ENCODE data around the gene ANKUB1. TPM values are rescaled to one million over a fixed set of nuclear protein-coding genes. Genes with fewer than 3 reads are reported as not detected.
"Not testable (repeated sequence)": the region's sequence is repeated elsewhere in the genome, so short reads cannot be mapped to it uniquely, and the experiment has no call there.

The ANKUB1 gene, protein sequence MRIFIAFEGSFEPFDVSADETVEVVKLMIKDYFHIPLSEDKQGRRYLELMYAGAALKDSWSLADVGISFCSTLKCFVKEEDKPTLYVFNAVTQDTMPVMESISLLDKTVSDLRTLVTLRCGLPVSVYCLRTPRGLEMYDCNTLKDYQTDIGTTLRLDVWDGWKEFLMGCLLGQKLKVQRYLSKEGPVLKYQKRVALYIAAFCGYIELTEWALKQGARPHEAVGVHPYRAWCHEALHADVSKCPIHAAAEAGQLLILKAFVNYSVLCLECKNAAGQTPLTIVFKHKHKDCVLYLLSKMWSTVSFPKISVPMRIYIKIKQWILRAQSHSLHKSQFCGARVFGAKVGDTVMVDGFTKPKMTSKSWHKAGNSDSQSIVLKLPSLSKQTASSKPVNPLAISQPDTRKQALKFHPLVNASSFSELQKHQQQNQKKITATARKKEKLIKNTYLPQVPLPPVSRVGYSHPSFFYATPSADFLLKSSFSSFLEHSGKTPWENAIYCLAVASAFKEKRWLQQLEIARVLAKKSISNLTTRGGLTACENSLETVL
- not detected for total RNA-seq

DNA sequence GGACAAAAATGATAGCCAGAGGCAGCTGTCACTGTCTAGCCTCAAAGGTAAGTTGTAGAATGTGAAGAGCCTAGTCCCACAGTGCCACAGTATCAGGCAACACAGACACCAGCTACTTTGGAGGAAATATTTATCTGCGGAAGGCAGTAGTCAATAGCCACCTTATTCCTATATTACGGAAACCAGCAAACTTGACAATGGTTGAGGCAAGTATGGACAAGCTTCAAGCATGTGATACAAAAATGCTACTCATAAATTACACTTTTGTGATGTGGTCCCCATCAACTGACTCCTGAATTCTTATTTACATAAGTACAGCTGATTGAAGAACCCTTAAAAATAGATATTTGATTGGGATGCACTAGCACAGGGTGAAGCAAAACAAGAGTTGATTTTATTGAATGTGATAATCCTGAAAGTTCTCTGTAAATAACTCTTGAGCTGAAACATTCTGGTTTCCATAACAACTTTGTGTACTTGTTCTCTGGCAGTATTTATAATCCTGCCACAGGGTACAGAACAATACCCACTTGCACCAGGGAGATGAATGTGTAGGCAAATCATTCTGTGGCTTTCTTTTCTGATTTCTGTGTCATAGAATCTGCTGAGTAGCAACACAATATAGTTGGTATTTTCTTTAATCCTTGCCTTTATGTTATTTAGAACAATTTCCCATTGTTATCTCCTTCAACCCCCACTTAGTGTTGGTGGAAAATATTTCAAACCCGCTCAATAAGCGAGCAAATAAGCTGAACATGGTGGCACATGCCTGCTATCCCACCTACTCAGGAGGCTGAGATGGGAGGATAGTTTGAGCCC lies at the start of gene ANKUB1:
Gene ANKUB1, minus strand, starts transcription at position 103 of the 819 bp plus-strand sequence. CDS start 188 bp downstream, outside the sequence.
- no peaks in the 10 kb centered on the region for H3K9me3 Mint-ChIP-seq (ENCODE audit: low read depth)
- ChIA-PET CTCF (interaction anchor here (0.7 to 2.4 kb wide), 2 partner anchors 18 to 27 kb away, joined by 3 to 7 read pairs; no protein-coding TSS in a partner anchor), POLR2A (no interaction called here)
- ATAC-seq (no peak), DNase-seq (no peak)
- intact Hi-C loops (cut with DNase I, micrococcal nuclease), result no loop called here
- no peaks in the 10 kb centered on the region for H3K4me1 Mint-ChIP-seq
- H3K36me3 Mint-ChIP-seq (ENCODE audit: low read depth), result no peaks in the 10 kb centered on the region
- no peak within 1 kb of the TSS for H3K27ac Mint-ChIP-seq
- no peak within 1 kb of the TSS for H3K4me3 Mint-ChIP-seq
- H3K27me3 Mint-ChIP-seq, result peaks cover 13% of the 10 kb centered on the region

DNA sequence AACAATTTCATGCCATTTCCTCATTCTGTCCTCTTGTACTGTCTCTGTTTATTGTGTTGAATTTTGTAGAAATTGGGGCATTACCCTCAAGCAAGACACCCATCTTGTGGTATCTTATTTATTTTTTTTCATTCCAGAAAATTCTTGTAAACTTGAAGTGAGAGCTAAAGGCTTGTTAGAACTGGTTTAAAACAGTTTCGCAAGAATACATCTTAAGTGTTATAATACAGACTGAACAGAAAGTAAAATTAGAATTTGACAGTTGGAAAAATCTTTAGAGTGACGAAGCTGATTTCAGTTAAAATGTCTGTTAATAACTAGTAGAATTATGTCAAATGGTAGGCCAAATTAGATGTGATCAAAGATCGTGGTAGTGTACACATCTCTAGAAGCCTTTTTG lies 47.5 kb upstream of the ANKUB1 start:
- H3K27me3 Mint-ChIP-seq, result no peaks in the 10 kb centered on the region
- ATAC-seq, result no peak

DNA sequence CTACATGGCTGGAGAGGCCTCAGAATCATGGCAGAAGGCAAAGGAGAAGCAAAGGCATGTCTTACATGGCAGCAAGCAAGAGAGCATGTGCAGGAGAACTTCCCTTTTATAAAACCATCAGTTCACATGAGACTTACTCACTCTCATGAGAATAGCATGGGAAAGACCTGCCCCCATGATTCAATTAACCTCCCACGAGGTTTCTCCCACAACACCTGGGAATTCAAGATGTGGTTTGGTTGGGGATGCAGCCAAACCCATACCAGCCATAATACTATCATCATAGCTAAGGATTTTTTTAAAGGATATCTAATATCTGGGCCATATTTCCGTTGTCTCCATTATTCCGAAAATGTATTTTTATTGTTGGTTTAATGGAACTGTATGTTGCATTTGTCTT lies 47.1 kb upstream of the ANKUB1 start:
- Mint-ChIP-seq H3K4me1 (peaks cover 25% of the 10 kb centered on the region), H3K36me3 (ENCODE audit: low read depth) (peaks cover 31% of the 10 kb centered on the region), H3K9me3 (ENCODE audit: low read depth) (peaks cover 22% of the 10 kb centered on the region)
- H3K27me3 Mint-ChIP-seq; H3K4me3 Mint-ChIP-seq; POLR2A ChIA-PET; ATAC-seq; H3K27ac Mint-ChIP-seq; DNase-seq; CTCF ChIA-PET; intact Hi-C loops (cut with DNase I, micrococcal nuclease): not testable (repeated sequence)

More for the DNA sequence above, 47.5 kb upstream of the ANKUB1 start:
- Mint-ChIP-seq H3K9me3 (ENCODE audit: low read depth) (peaks cover 18% of the 10 kb centered on the region), H3K4me3 (no peak overlapping the region), H3K27ac (no peak overlapping the region), H3K4me1 (peaks cover 27% of the 10 kb centered on the region), H3K36me3 (ENCODE audit: low read depth) (peaks cover 27% of the 10 kb centered on the region)
- POLR2A ChIA-PET, result no interaction called here
- no peak for DNase-seq
- intact Hi-C loops (cut with DNase I, micrococcal nuclease), result no loop called here
- CTCF ChIA-PET, result interaction anchor here (1.1 kb wide), 1 partner anchor 12 kb away, joined by 3 read pairs; no protein-coding TSS in a partner anchor

DNA sequence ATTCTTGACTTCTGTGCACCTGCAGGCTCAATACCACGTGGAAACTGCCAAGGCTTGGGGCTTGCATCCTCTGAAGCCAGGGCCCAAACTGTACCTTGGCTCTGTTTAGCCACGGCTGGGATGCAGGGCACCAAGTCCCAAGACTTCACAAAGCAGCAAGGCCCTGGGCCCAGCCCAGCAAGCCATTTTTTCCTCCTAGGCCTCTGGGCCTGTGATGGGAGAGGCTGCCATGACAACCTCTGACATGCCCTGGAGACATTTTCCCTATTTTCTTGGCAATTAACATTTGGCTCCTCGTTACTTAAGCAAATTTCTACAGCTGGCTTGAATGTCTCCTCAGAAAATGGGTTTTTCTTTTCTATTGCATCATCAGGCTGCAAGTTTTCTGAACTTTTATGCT lies 46.1 kb upstream of the ANKUB1 start:
- H3K9me3 Mint-ChIP-seq (ENCODE audit: low read depth), result peaks cover 26% of the 10 kb centered on the region
- DNase-seq; intact Hi-C loops (cut with DNase I, micrococcal nuclease); H3K27ac Mint-ChIP-seq; ATAC-seq; POLR2A ChIA-PET; CTCF ChIA-PET; H3K4me3 Mint-ChIP-seq; H3K27me3 Mint-ChIP-seq: not testable (repeated sequence)
- H3K4me1 Mint-ChIP-seq, result peaks cover 25% of the 10 kb centered on the region
- H3K36me3 Mint-ChIP-seq (ENCODE audit: low read depth), result peaks cover 31% of the 10 kb centered on the region

DNA sequence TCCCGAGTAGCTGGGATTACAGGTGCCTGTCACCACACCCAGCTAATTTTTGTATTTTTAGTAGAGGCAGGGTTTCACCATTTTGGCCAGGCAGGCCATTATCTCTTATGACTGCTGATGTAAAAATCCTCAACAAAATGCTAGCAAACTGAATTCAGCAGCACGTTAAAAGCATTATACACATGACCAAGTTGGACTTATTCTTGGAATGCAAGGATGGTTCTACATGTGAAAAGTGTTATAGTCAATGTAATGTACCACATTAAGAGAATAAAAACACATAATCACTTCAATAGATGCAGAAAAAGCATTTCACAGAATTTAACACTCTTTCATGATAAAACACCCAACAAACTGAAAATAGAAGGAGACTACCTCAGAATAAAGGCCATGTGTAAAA lies 40.9 kb upstream of the ANKUB1 start:
- Mint-ChIP-seq H3K4me1 (no peaks in the 10 kb centered on the region), H3K36me3 (ENCODE audit: low read depth) (peaks cover 50% of the 10 kb centered on the region), H3K27me3 (no peaks in the 10 kb centered on the region), H3K27ac (no peak overlapping the region), H3K9me3 (ENCODE audit: low read depth) (peaks cover 48% of the 10 kb centered on the region), H3K4me3 (no peak overlapping the region)
- intact Hi-C loops (cut with DNase I, micrococcal nuclease), result no loop called here
- no peak for DNase-seq
- POLR2A ChIA-PET, result no interaction called here
- CTCF ChIA-PET, result interaction anchor here (0.6 to 1.3 kb wide), 2 partner anchors 11 to 61 kb away, joined by 3 to 4 read pairs; no protein-coding TSS in a partner anchor
- ATAC-seq, result no peak

DNA sequence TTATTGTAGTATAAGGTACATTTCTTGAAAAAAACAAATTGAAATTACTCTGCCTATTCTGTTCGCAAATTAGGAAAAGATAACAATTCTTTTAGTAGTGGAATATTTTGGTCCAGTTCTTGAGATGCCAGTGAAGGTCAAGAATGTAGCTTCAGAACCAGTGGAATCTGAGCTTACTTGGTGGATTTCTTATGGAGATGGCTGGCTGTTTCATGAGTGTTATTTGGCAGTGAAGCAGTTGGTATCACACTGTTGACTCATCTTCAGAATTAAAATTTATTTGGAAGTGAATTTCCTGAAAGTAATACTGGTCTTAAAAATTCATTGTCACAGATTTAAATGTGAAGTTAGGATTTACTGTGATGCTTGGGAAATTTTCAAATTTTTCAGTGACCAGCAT lies 39.7 kb upstream of the ANKUB1 start:
- H3K36me3 Mint-ChIP-seq (ENCODE audit: low read depth), result peaks cover 39% of the 10 kb centered on the region
- no peak for DNase-seq
- CTCF ChIA-PET, result interaction anchor here (1.3 kb wide), 1 partner anchor 12 kb away, joined by 3 read pairs; no protein-coding TSS in a partner anchor
- peaks cover 40% of the 10 kb centered on the region for H3K9me3 Mint-ChIP-seq (ENCODE audit: low read depth)
- peaks cover 2% of the 10 kb centered on the region for H3K4me1 Mint-ChIP-seq
- intact Hi-C loops (cut with DNase I, micrococcal nuclease), result no loop called here
- no peaks in the 10 kb centered on the region for H3K27me3 Mint-ChIP-seq
- no peak overlapping the region for H3K4me3 Mint-ChIP-seq
- ATAC-seq, result no peak
- H3K27ac Mint-ChIP-seq, result no peak overlapping the region
- POLR2A ChIA-PET, result no interaction called here

DNA sequence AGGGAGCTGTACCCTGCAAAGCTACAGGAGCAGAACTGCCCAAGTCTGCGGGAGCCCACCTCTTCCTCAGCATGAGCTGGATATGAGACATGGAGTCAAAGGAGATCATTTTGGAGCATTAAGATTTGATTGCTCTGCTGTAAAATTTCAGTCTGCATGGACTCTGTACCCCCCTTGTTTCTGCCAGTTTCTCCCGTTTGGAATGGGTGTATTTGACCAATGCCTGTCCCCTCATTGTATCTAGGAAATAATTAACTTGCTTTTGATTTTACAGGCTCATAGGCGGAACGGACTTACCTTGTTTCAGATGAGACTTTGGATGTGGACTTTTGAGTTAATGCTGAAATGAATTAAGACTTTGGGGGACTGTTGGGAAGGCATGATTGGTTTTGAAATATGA lies 39.0 kb upstream of the ANKUB1 start:
- H3K27me3 Mint-ChIP-seq, result no peaks in the 10 kb centered on the region
- peaks cover 36% of the 10 kb centered on the region for H3K9me3 Mint-ChIP-seq (ENCODE audit: low read depth)

DNA sequence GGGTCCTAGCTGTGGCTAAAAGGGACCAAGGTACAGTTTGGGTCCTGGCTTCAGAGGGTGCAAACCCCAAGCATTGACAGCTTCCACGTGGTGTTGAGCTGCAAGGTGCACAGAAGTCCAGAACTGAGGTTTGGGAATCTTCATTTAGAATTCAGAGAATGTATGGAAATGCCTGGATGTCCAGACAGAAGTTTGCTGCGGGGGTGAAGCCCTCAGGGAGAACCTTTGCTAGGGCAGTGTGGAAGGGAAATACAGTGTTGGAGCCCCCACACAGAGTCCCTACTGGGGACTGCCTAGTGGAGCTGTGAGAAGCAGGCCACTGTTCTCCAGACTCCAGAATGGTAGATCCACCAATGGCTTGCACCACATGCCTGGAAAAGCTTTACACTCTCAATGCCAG lies 38.5 kb upstream of the ANKUB1 start:
- Mint-ChIP-seq H3K4me3 (no peak overlapping the region), H3K9me3 (ENCODE audit: low read depth) (peaks cover 34% of the 10 kb centered on the region), H3K27ac (no peak overlapping the region), H3K27me3 (no peaks in the 10 kb centered on the region), H3K36me3 (ENCODE audit: low read depth) (peaks cover 33% of the 10 kb centered on the region), H3K4me1 (peaks cover 5% of the 10 kb centered on the region)
- DNase-seq (no peak), ATAC-seq (no peak)
- intact Hi-C loops (cut with DNase I, micrococcal nuclease), result no loop called here
- POLR2A ChIA-PET, result no interaction called here
- CTCF ChIA-PET, result interaction anchor here (0.8 kb wide), 1 partner anchor 321 kb away, joined by 3 read pairs; no protein-coding TSS in a partner anchor

More for the DNA sequence above, 39.0 kb upstream of the ANKUB1 start:
- ATAC-seq (no peak), DNase-seq (no peak)
- CTCF ChIA-PET, result no interaction called here
- peaks cover 2% of the 10 kb centered on the region for H3K4me1 Mint-ChIP-seq
- H3K4me3 Mint-ChIP-seq, result no peak overlapping the region
- H3K27ac Mint-ChIP-seq, result no peak overlapping the region
- peaks cover 33% of the 10 kb centered on the region for H3K36me3 Mint-ChIP-seq (ENCODE audit: low read depth)
- POLR2A ChIA-PET, result no interaction called here
- intact Hi-C loops (cut with DNase I, micrococcal nuclease), result no loop called here

DNA sequence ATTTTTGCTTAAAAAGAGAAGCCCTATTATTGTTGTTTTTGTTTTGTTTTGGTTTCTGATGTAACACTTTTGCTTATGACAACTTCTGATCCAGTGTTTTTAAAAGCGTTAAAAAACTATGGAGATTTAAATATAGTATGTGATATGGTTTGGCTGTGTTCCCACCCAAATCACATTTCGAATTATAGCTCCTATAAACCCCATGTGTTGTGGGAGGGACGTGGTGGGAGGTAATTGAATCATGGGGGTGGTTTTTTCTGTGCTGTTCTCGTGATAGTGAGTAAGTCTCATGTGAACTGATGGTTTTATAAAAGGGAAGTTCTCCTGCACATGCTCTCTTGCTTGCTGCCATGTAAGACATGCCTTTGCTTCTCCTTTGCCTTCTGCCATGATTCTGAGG lies 37.3 kb upstream of the ANKUB1 start:
- H3K9me3 Mint-ChIP-seq (ENCODE audit: low read depth), result peaks cover 27% of the 10 kb centered on the region

DNA sequence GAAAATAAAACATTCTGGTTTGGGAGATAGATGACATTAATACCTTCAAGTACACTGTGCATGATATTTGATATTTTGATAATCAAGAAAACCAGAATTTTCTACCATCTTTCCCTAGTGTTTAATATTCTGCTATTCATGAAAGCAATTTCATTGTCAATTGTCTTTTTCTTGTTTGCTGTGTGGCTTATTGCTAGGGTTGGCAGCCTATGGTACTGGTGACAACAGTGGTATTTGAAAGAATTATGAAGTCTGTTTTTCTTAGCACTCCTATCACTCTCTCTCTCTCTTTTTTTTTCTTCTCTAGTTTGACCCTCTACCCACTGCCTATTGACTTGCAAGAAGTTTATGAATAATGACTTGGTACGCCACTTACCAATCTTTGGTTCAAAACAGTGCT lies 36.0 kb upstream of the ANKUB1 start:
- Mint-ChIP-seq H3K4me3 (no peak overlapping the region), H3K27ac (no peak overlapping the region), H3K4me1 (peaks cover 9% of the 10 kb centered on the region), H3K27me3 (no peaks in the 10 kb centered on the region), H3K36me3 (ENCODE audit: low read depth) (peaks cover 27% of the 10 kb centered on the region), H3K9me3 (ENCODE audit: low read depth) (peaks cover 22% of the 10 kb centered on the region)
- intact Hi-C loops (cut with DNase I, micrococcal nuclease), result no loop called here
- POLR2A ChIA-PET, result no interaction called here
- no peak for DNase-seq
- CTCF ChIA-PET, result no interaction called here
- ATAC-seq, result no peak

More for the DNA sequence above, 37.3 kb upstream of the ANKUB1 start:
- H3K27me3 Mint-ChIP-seq; DNase-seq; intact Hi-C loops (cut with DNase I, micrococcal nuclease); CTCF ChIA-PET; H3K4me3 Mint-ChIP-seq; ATAC-seq; H3K4me1 Mint-ChIP-seq; POLR2A ChIA-PET; H3K27ac Mint-ChIP-seq: not testable (repeated sequence)
- H3K36me3 Mint-ChIP-seq (ENCODE audit: low read depth), result peaks cover 28% of the 10 kb centered on the region

DNA sequence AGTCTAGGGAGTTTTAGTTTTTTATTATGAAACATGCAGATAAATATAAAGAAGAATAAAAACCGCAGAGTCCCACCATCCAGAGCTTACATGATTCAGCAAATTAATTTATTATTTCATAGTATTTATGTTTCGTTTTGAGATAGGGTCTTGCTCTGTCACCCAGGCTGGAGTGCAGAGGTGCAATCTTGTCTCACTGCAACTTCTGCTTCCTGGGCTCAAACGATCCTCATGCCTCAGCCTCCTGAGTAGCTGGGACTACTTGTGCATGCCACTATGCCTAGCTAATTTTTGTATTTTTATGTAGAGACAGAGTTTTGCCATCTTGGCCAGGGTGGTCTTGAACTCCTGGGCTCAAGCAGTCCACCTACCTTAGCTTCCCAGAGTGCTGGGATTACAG lies 34.3 kb upstream of the ANKUB1 start:
- Mint-ChIP-seq H3K9me3 (ENCODE audit: low read depth) (peaks cover 14% of the 10 kb centered on the region), H3K36me3 (ENCODE audit: low read depth) (peaks cover 24% of the 10 kb centered on the region), H3K4me3 (no peak overlapping the region), H3K27ac (no peak overlapping the region), H3K4me1 (peaks cover 20% of the 10 kb centered on the region), H3K27me3 (no peaks in the 10 kb centered on the region)
- no peak for DNase-seq
- ChIA-PET POLR2A (interaction anchor here (0.6 kb wide), 1 partner anchor 97 kb away, joined by 7 read pairs; no protein-coding TSS in a partner anchor), CTCF (interaction anchor here (0.7 to 0.9 kb wide), 3 partner anchors 19 to 353 kb away, joined by 3 read pairs; no protein-coding TSS in a partner anchor)
- intact Hi-C loops (cut with DNase I, micrococcal nuclease), result no loop called here
- ATAC-seq, result no peak

All from activated CD4-positive, alpha-beta T cell treated with anti-CD3 and anti-CD28 coated beads for 36 hours (primary cell).